KOPT-K1 (cell line): ENCODE data around the gene ZNF790.

ENCODE experiments used
- H3K27ac ChIP-seq: fragments of 200-600 bp; sonication (generic); 2 replicates; pipeline ENCODE4 v1.5.1; 2016; ENCODE audit warnings: antibody characterized with exemption, mild to moderate bottlenecking, low read depth, low read length; ENCODE audit not compliant: poor library complexity, severe bottlenecking
- H3K36me3 ChIP-seq: fragments of 200-600 bp; sonication (generic); 2 replicates; pipeline ENCODE4 v1.5.1; 2017; ENCODE audit warnings: antibody characterized with exemption, mild to moderate bottlenecking, low read length, moderate library complexity; ENCODE audit not compliant: insufficient read depth
- H3K9me3 ChIP-seq: fragments of 200-600 bp; sonication (generic); 2 replicates; pipeline ENCODE4 v1.5.1; 2017; ENCODE audit warnings: antibody characterized with exemption, low read length, mild to moderate bottlenecking; ENCODE audit not compliant: insufficient read depth, poor library complexity, severe bottlenecking

Gene ZNF790

DNA sequence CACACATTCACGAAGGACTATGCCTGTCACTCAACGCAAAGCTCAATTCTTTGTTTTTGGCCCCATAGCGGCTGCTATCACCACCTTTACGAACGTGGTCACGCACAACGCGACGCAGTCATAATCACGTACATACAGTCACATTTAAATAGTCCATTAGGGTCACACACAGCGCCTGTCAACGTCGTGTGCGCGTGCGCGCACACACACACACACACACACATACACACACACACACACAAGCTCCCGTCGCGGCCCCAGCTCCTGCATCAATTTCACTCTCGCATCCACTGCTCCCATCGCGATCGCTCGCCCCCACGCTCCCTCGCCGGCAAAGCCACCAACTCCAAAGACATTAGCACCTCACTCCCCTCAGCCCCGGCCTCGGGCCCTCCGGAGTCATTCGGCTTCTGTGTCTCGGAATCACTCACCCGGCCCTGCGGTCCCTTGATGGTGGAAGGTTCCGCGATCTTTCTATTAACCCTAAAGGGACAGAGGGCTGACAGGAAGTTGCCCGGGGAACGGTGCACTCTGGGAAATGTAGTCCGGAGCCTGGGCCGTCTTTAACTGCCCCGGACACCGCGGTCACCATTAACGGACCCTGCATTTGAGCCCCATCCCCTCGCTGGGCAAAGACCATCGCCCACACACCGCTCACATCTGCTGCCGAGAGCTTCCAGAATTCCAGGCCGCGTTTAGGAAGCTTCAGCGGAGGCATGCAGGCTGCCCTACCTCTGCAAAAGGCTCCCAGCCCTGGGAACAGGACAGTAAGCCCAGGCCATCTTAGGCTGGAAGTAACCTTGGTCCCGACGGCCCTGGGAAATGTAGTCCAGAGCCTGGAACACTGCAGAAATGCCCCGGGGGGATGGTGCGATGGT, at the start of gene ZNF790:
Gene ZNF790 (minus strand): TSS at position 482 of the 878 bp plus-strand sequence. CDS start 12,768 bp downstream, outside the sequence.
- Histone ChIP-seq H3K36me3 (peaks cover 28% of the 10 kb centered on the region), H3K27ac (peak within 1 kb of the TSS; percentile 76), H3K9me3 (peaks cover 36% of the 10 kb centered on the region)

DNA sequence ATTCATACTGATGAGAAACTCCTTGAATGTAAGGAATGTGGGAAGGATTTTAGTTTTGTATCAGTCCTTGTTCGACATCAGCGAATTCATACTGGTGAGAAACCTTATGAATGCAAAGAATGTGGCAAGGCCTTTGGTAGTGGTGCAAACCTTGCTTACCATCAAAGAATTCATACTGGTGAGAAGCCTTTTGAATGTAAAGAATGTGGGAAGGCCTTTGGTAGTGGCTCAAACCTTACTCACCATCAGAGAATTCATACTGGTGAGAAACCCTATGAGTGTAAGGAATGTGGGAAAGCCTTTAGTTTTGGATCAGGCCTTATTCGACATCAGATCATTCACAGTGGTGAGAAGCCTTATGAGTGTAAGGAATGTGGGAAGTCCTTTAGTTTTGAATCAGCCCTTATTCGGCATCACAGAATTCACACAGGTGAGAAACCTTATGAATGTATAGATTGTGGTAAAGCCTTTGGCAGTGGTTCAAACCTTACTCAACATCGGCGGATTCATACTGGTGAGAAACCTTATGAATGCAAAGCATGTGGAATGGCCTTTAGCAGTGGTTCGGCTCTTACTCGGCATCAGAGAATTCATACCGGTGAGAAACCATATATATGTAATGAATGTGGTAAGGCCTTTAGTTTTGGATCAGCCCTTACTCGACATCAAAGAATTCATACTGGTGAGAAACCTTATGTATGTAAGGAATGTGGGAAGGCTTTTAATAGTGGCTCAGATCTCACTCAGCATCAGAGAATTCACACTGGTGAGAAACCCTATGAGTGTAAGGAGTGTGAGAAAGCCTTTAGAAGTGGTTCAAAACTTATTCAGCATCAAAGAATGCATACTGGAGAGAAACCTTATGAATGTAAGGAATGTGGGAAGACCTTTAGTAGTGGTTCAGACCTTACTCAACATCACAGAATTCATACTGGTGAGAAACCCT, 39.1 kb upstream of the ZNF790 start:
- Histone ChIP-seq H3K27ac (no peak overlapping the region), H3K9me3 (peaks cover 90% of the 10 kb centered on the region), H3K36me3 (peaks cover 46% of the 10 kb centered on the region)

DNA sequence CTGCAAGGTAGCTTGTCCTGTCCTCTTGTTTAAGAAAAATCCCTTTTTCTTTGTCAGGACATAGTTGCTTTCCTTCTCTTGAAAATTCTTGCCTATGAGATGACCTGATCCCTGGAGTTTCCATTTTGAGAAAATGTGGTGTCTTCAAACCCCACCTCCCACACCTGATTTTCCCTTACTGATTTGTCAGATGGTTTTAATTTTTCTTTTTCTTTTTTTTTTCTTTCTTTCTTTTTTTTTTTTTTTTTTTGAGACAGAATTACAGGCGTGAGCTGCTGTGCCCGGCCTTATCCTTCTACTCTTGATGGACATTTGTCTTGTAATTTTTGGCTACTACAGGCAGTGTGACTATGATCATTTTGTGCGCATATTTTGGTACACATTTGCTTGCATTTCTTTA, 13.7 kb upstream of the ZNF790 start:
- Histone ChIP-seq H3K9me3 (peaks cover 20% of the 10 kb centered on the region), H3K36me3 (peaks cover 36% of the 10 kb centered on the region), H3K27ac (no peak overlapping the region)

DNA sequence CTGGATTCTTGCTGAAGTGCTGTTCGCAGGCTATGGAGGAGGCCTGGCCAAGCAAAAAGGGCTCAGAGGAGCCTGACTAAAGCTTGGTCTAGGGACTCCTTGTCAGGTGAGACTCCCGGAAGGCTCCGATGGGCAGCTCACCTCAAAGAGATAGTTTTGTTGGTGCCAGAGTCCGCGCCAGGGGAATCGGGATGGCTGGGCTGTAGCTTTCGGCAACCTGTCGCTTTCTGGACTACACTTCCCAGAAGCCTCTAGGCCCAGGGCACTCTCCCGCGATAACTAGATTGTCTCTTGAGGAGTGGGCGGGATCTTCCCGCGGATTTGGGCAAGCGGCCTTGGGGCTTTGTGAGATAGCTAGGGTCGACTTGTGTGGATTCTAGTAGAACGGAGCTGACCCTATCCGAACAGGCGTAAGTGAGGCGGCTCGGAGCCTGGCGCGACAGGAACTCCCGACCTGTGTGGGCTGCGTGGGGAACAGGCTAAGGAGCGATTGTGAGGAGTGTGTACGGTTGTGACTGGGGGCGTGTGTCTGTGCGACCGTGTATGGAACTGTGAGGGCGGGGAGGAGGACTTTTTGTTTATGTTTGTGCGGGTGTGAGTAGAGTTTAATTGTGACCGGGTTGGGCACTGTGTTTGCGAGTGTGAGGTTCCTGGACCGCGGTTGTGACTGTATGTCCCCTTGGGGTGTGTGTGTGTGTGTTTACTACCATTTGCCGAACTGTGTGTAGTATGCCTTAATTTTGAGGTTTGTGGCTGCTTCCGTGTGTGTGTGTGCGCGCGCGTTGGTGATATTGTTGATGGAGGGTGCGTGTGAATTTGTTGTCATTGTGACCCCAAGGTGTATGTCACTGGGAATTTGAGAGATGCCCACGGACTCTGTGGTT, 12.6 kb upstream of the ZNF790 start, which contains the start of gene ZNF345:
Gene ZNF345 (plus strand): TSS at position 318 of the 884 bp plus-strand sequence. CDS start 25,955 bp downstream, outside the sequence.
- H3K9me3 ChIP-seq: peaks cover 9% of the 10 kb centered on the region
- H3K27ac ChIP-seq: peak within 1 kb of the TSS; percentile 63
- peaks cover 36% of the 10 kb centered on the region for H3K36me3 ChIP-seq

- peak overlapping the region; percentile 63 for H3K27ac ChIP-seq
- H3K36me3 ChIP-seq: peaks cover 31% of the 10 kb centered on the region
- H3K9me3 ChIP-seq: peaks cover 4% of the 10 kb centered on the region
These were observed 11.7 kb upstream of the ZNF790 start for GRCh38 chr19:36849701-36850558.

GRCh38 chr19:36847968-36848367, 9.8 kb upstream of the ZNF790 start:
- peaks cover 33% of the 10 kb centered on the region for H3K36me3 ChIP-seq

DNA sequence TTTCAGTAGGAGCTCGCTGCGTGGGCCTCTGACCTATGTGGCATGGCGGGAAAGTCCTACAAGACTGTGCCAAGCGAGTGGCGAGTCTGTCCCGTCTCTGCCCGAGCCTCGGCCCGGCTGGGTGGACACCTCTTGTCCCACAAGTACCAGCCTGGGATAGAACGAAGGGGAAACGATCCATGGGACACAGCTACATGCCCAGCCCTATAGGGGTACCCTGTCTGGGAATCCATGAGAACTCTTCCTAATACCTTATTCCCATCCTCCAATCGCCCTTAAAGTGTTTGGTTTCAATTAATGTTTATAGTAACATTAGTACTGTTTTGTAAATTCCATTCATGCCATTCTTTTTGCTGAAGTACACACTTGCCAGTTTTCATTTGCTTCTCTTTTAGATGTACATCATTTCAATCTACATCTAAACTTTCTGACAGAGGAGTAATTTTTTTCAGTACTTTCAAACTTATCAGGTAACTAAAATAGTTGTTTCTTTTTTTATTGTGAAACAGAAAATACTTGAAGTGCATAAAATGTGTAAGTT, 667 bp upstream of the ZNF790 start:
- H3K9me3 ChIP-seq: peaks cover 29% of the 10 kb centered on the region
- peak overlapping the region; percentile 76 for H3K27ac ChIP-seq
- H3K36me3 ChIP-seq: peaks cover 28% of the 10 kb centered on the region

More at GRCh38 chr19:36847968-36848367, 9.8 kb upstream of the ZNF790 start:
- Histone ChIP-seq H3K9me3 (no peaks in the 10 kb centered on the region), H3K27ac (no peak overlapping the region)

DNA sequence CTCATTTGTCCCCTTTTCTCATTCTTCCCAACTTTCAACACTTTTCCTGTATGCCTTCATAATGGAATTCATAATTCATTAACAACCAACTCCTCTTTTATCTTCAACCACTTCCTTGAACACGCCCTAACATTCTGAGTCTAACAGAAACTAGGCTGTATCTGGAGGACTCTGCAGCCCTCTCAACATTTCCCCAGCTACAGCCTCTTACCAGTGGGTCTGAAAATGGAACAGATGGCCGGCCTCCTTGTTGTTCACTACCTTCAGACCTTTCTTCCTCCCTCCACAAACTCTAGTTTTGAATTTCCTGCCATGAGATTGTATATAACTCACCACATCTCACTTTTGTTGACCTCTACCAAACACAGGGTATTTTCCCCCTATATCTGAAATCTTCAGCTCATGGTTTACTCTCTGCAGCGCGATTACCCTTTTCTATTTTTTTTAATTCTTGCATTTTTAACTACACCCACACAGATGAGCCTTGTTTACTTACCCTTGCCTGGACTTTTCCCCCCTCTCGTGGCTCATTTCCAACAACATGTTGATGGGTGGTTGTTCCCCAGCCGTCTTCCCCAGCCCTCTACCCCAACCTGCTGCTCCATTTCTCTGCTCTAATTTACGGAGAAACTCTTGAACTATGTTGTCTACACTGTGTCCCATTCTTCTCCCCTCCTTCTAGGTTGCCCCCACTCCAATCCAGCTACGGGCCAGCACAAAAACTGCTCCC, 846 bp downstream of the ZNF790 start:
- Histone ChIP-seq H3K36me3 (peaks cover 32% of the 10 kb centered on the region), H3K9me3 (peaks cover 44% of the 10 kb centered on the region), H3K27ac (peak overlapping the region; percentile 76)

- peaks cover 61% of the 10 kb centered on the region for H3K36me3 ChIP-seq
- H3K9me3 ChIP-seq: peaks cover 83% of the 10 kb centered on the region
- H3K27ac ChIP-seq: no peak overlapping the region
These were observed 4.8 kb downstream of the ZNF790 start for GRCh38 chr19:36833430-36833829.

GRCh38 chr19:36821758-36822157, 16.4 kb downstream of the ZNF790 start:
- Histone ChIP-seq H3K27ac (no peak overlapping the region), H3K36me3 (peaks cover 83% of the 10 kb centered on the region), H3K9me3 (peaks cover 100% of the 10 kb centered on the region)

GRCh38 chr19:36819130-36819630, 19.0 kb downstream of the ZNF790 start:
- Histone ChIP-seq H3K27ac (no peak overlapping the region), H3K36me3 (peaks cover 65% of the 10 kb centered on the region), H3K9me3 (peaks cover 100% of the 10 kb centered on the region)

DNA sequence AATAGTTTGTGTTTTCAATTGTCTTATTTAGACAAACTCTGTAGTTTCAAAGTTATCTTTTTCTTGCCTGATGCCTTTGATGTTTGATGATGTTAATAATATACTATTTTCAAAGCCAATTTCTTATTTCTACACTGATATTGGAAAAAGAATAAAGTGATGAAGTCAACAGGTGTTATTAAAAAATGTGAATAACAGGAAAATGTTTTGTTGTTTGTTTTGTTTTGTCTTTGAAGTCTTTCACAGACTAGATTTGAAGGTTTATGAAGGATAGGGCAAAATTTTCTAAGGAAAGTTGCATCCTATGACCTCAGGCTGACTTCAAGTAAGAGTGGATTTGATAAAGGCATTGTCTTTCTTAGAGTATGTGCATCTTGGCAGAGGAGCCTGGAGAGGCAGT, 31.2 kb downstream of the ZNF790 start:
- Histone ChIP-seq H3K27ac (no peak overlapping the region), H3K9me3 (peaks cover 57% of the 10 kb centered on the region), H3K36me3 (no peaks in the 10 kb centered on the region)

- H3K36me3 ChIP-seq: no peaks in the 10 kb centered on the region
- peaks cover 53% of the 10 kb centered on the region for H3K9me3 ChIP-seq
- H3K27ac ChIP-seq: no peak overlapping the region
These were observed 32.8 kb downstream of the ZNF790 start for GRCh38 chr19:36805364-36805763.
